Thyroid gland (tissue), 4 donors: ENCODE measurements around the gene NAE1. TPM values are rescaled to one million over a fixed set of nuclear protein-coding genes. Genes with fewer than 3 reads are reported as not detected.

Experiments used
- DNase-seq, 2 donors: peaks; one replicate each; pipeline ENCODE4 v3.0.0-alpha.2; 2019
- H3K27ac ChIP-seq, 3 donors: fragments of 200-600 bp; sonication (generic); 1 replicate in 2 of 3; 2 replicates in 1 of 3; pipeline ENCODE4 v1.5.1; 2016 to 2019; ENCODE audit warnings: mild to moderate bottlenecking in 1 of 3, moderate library complexity in 1 of 3
- H3K27me3 ChIP-seq: fragments of 200-600 bp; sonication (generic); one replicate; pipeline ENCODE4 v1.5.1; 2019
- H3K36me3 ChIP-seq, 2 donors: fragments of 200-600 bp; sonication (generic); one replicate each; pipeline ENCODE4 v1.5.1; 2016 to 2019
- H3K4me1 ChIP-seq, 2 donors: fragments of 200-600 bp; sonication (generic); one replicate each; pipeline ENCODE4 v1.5.1; 2017 to 2019
- H3K4me3 ChIP-seq, 3 donors: fragments of 200-600 bp; sonication (generic); replicated peaks in 1 of 3; 1 replicate in 2 of 3; 2 replicates in 1 of 3; pipeline ENCODE4 v1.5.1; 2016; ENCODE audit warnings: mild to moderate bottlenecking in 1 of 3
- H3K9me3 ChIP-seq: fragments of 200-600 bp; sonication (generic); one replicate; pipeline ENCODE4 v1.5.1; 2017
- POLR2A ChIP-seq, 2 donors: fragments of 450-650 bp; IDR thresholded peaks; one replicate each; pipeline ENCODE4 v1.6.1; 2017; ENCODE audit warnings: antibody characterized with exemption in 2 of 2, mild to moderate bottlenecking in 2 of 2, moderate library complexity in 1 of 2
- WGBS, 2 donors: methylation state at CpG; one replicate each; pipeline ENCODE4 v1.1.5; 2017; 5-methylcytosine and 5-hydroxymethylcytosine counted together
- intact Hi-C: fragments of 100-400 bp; cut with DNase I; formaldehyde crosslinking; loops from one replicate; pipeline ENCODE4 v1.15.1; 2023
- total RNA-seq, 4 donors: library from RNA; depleted of rRNA; stranded (reverse); fragments of >200 nt; gene quantifications; one replicate each; pipeline ENCODE4 v1.2.3, GENCODE V29; 2016
- TF ChIP-seq, protein P1 (sequence below), 6 experiments: fragments of 200-600 bp in 3 of 6; fragments of 450-650 bp in 3 of 6; sonication (generic) in 3 of 6; IDR thresholded peaks; one replicate each; pipeline ENCODE4 v1.5.1; 2016 to 2019; ENCODE audit warnings: antibody characterized with exemption in 6 of 6, mild to moderate bottlenecking in 2 of 6, inconsistent platforms in 1 of 6, moderate library complexity in 1 of 6

NAE1 gene
- total RNA-seq, 4 donors from 2014 or later: 51.0 to 75.0 (median 61.2) TPM

DNA sequence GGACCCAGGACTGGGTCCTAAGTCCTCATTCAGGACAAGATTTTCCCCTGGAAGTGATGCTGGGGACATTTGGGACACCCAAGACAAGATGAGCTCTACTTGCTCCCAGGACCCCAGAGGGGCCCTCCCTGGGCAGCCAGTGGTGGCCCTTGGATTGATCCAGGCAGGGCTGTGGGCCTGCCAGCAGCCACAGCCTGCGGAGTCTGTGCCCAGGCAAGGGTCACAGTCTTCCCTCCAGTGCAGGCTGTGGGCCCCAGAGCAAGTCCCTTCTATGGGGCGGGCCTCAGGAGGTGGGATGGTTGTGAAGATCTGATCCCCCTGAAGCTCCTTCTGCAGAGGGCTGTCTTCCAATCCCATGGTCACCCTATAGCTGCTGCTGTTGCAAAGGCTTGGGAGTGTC, 26.0 kb upstream of the NAE1 start:
- DNase-seq: no peak
- intact Hi-C loops: no loop called here
- H3K4me1 ChIP-seq: peaks cover 13 to 16% of the 10 kb centered on the region in 2 donors
- no peaks in the 10 kb centered on the region for H3K9me3 ChIP-seq
- H3K27me3 ChIP-seq: no peaks in the 10 kb centered on the region
- TF ChIP-seq POLR2A (IDR thresholded peaks at IDR 0.05): no peak
- TF ChIP-seq, protein P1, sequence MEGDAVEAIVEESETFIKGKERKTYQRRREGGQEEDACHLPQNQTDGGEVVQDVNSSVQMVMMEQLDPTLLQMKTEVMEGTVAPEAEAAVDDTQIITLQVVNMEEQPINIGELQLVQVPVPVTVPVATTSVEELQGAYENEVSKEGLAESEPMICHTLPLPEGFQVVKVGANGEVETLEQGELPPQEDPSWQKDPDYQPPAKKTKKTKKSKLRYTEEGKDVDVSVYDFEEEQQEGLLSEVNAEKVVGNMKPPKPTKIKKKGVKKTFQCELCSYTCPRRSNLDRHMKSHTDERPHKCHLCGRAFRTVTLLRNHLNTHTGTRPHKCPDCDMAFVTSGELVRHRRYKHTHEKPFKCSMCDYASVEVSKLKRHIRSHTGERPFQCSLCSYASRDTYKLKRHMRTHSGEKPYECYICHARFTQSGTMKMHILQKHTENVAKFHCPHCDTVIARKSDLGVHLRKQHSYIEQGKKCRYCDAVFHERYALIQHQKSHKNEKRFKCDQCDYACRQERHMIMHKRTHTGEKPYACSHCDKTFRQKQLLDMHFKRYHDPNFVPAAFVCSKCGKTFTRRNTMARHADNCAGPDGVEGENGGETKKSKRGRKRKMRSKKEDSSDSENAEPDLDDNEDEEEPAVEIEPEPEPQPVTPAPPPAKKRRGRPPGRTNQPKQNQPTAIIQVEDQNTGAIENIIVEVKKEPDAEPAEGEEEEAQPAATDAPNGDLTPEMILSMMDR (IDR thresholded peaks at IDR 0.05): no peak
- H3K27ac ChIP-seq: no peak overlapping the region
- H3K36me3 ChIP-seq: no peaks in the 10 kb centered on the region
- WGBS, 2 donors: 100% methylated on average over 1 of the region's 2 CpGs; no CpG with 5 or more reads in 1 of the 2 donors
- H3K4me3 ChIP-seq: no peak overlapping the region

DNA sequence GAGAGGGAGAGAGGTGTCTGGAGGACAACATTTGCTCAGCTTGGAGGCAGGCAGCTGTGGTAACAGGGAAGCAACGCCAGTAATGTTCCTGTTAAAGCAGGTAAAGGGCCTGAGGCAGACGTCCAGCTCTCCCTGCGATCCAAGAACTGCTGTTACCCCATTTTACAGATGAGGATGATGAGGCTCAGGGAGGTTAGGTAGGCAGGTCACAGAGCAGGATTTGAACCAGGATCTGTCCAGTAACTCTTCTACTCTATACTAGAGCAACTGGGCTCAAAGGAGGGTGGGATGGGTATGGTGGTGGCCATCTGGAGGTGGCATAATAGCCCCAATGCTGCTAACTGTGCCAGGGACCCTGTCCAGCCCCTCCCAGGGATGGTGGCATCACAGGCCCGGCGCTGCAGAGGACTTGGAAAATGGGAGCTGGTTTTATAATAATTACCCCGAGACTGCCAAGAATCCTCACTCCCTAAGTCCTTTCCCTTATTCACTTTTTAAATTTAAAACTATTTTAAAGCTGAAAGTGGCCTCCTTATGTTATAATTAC, 25.5 kb upstream of the NAE1 start:
- Histone ChIP-seq H3K36me3 (no peaks in the 10 kb centered on the region), H3K4me1 (peaks cover 13 to 16% of the 10 kb centered on the region in 2 donors), H3K27ac (no peak overlapping the region), H3K4me3 (no peak overlapping the region), H3K9me3 (no peaks in the 10 kb centered on the region), H3K27me3 (no peaks in the 10 kb centered on the region)
- intact Hi-C loops: no loop called here
- 93 to 94% methylated on average over 6 of the region's 6 CpGs for WGBS, 2 donors
- no peak for TF ChIP-seq POLR2A (IDR thresholded peaks at IDR 0.05)
- TF ChIP-seq, protein P1 (IDR thresholded peaks at IDR 0.05): no peak
- no peak for DNase-seq

DNA sequence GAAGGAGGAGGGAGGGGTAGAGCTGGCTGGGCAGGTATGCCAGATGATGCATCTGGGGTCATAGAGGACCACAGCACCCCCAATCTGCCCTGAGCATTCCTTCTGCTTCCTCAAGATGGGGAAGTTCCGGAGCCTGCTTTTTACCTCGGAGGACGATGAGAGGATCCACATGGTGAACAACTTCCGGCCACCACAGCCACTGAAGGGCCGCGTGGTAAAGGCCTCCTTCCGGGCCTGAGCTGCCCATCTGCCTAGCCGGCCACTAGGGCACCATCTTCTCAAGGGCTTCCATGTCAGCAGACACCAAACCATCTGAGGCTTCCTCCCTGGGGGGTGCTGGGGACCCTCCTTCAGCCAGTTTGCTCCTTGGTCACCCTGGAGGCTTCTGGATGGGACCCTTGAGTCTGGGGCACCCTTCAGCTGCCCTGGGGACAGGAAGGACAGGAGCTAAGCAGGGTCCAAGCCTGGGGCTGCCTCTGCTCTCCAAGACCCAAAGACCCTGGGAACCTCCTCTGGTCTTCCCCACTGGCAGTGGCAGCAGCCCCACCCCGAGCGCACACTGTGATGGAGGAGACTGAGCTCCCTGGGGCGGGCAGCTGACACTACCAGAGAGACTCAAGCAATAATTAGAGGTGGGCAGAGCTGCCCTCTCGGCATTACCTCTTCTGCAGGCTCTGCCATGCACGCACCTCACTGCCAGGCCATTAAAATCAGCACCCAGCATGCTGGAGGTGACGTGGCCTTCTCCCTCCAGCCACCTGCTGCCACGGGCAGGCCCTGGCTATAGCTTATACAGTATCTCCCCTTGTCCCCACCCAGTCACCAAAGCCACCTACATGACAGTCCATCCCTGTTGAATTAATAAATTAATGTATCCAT, 22.7 kb upstream of the NAE1 start:
- Histone ChIP-seq H3K27me3 (no peaks in the 10 kb centered on the region), H3K4me1 (no peaks in the 10 kb centered on the region), H3K9me3 (no peaks in the 10 kb centered on the region), H3K36me3 (no peaks in the 10 kb centered on the region), H3K27ac (no peak overlapping the region), H3K4me3 (no peak overlapping the region)
- WGBS, 2 donors: 87 to 88% methylated on average over 12 to 13 of the region's 15 CpGs
- TF ChIP-seq, protein P1 (IDR thresholded peaks at IDR 0.05): no peak
- no peak for TF ChIP-seq POLR2A (IDR thresholded peaks at IDR 0.05)
- intact Hi-C loops: no loop called here
- no peak for DNase-seq

DNA sequence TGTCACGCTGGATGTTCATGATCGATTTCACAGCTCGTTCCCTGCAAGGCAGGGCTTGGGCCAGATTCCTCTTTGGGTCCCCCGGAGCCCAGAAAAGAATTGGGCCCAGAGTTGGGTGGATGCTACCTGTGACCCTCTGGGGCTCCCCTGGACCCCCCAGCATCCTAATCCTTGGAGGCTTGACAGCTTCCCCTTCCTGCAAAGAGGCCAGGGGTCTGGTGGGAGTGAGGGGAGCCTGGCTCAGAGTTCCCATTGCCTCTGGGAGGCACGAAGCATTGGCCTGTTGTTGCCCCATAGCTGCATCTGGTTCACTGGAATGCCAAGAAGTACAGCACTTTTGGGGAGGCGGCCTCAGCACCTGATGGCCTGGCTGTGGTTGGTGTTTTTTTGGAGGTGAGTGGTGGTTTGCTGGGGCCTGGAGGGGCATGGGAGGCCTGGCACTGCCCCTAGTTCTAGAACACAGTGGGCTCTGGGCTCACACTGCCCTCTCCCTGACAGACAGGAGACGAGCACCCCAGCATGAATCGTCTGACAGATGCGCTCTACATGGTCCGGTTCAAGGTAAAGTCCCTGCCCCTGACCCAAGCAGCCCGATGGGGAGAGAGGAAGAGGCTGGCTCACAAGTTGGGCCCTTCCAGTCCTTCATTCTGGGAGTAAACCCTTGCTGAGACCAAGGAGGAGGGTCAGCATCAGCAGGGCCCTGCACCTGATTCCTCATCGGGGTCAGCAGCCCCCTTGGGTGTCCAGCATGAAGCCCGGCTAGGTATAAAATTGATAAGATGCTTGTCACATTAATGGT, 20.6 kb upstream of the NAE1 start:
- WGBS, 2 donors: 88 to 89% methylated on average over 6 to 9 of the region's 13 CpGs
- Histone ChIP-seq H3K9me3 (no peaks in the 10 kb centered on the region), H3K4me1 (no peaks in the 10 kb centered on the region), H3K36me3 (no peaks in the 10 kb centered on the region), H3K4me3 (no peak overlapping the region), H3K27me3 (no peaks in the 10 kb centered on the region), H3K27ac (no peak overlapping the region)
- no peak for DNase-seq
- intact Hi-C loops: no loop called here
- TF ChIP-seq, protein P1 (IDR thresholded peaks at IDR 0.05): no peak
- no peak for TF ChIP-seq POLR2A (IDR thresholded peaks at IDR 0.05)
